GM12878 (cell line): ENCODE data around the gene RPUSD2. TPM values are rescaled to one million over a fixed set of nuclear protein-coding genes. Genes with fewer than 3 reads are reported as not detected.

Experiments
- ATAC-seq: fragments of 200-7000 bp; cut with Tn5 transposase; 3 replicates; pipeline ENCODE4 v1.9.1; 2020; ENCODE audit warnings: mild to moderate bottlenecking, moderate library complexity
- BruUV-seq: library from RNA; stranded (reverse); fragments of 400-500 nt; replicated peaks from 2 replicates; lab custom pipeline; 2021; lab: Mats Ljungman, UMichigan
- CTCF ChIA-PET: fragments of 300-600 bp; sonication (Branson Sonifier 250); formaldehyde crosslinking; extraction: SDS; loops from one replicate; lab custom pipeline; 2021; ENCODE audit warnings: inconsistent platforms; lab: Yijun Ruan, JAX
- POLR2A ChIA-PET: fragments of 350-600 bp; formaldehyde crosslinking; extraction: SDS; loops from one replicate; lab custom pipeline; 2021; ENCODE audit warnings: inconsistent platforms; lab: Charles Lee
- RAD21 ChIA-PET: fragments of 300-600 bp; sonication (Branson Sonifier 250); formaldehyde crosslinking; loops from one replicate; lab custom pipeline; 2023; ENCODE audit warnings: antibody characterized with exemption; ENCODE audit not compliant: unreplicated experiment; lab: Charles Lee
- SMC1A ChIA-PET: fragments of 300-600 bp; sonication (Branson Sonifier 250); formaldehyde crosslinking; loops from one replicate; lab custom pipeline; 2023; ENCODE audit not compliant: unreplicated experiment, uncharacterized antibody; lab: Charles Lee
- DNase-seq: peaks from one replicate; pipeline ENCODE4 v3.0.0-alpha.2; 2011; ENCODE audit warnings: low read depth, low spot score
- FAIRE-seq: peaks from 3 replicates; lab custom pipeline; 2011; peaks lifted over from hg19 to GRCh38; lab: Jason Lieb, UNC
- H2AFZ ChIP-seq: 2 replicates; pipeline ENCODE4 v1.6.0; 2011; ENCODE audit warnings: low read depth, low read length, control low read depth; ENCODE audit not compliant: control insufficient read depth
- H3K27ac ChIP-seq: 2 replicates; pipeline ENCODE4 v1.5.1; 2011; ENCODE audit warnings: control low read depth; ENCODE audit not compliant: control insufficient read depth, insufficient read depth
- H3K27me3 ChIP-seq, 2 experiments: replicated peaks in 1 of 2; 2 replicates each; pipeline versions ENCODE4 v1.6.0 to v1.6.1; 2011; ENCODE audit warnings: low read length in 1 of 2; ENCODE audit not compliant: control insufficient read depth in 2 of 2, insufficient read depth in 2 of 2
- H3K36me3 ChIP-seq, 2 experiments: 2 replicates each; pipeline ENCODE4 v1.5.1; 2011; ENCODE audit warnings: low read length in 1 of 2; ENCODE audit not compliant: control insufficient read depth in 2 of 2, insufficient read depth in 2 of 2
- H3K4me1 ChIP-seq: 2 replicates; pipeline ENCODE4 v1.6.1; 2011; ENCODE audit warnings: mild to moderate bottlenecking, low read length, moderate library complexity, mixed read lengths; ENCODE audit not compliant: control insufficient read depth, insufficient read depth
- H3K4me2 ChIP-seq: 2 replicates; pipeline ENCODE4 v1.6.0; 2011; ENCODE audit warnings: control low read depth; ENCODE audit not compliant: control insufficient read depth, insufficient read depth
- H3K4me3 ChIP-seq: fragments of 200-600 bp; sonication (generic); 2 replicates; pipeline ENCODE4 v1.5.1; 2016
- H3K79me2 ChIP-seq: 2 replicates; pipeline ENCODE4 v1.6.0; 2011; ENCODE audit warnings: low read length; ENCODE audit not compliant: control insufficient read depth, insufficient read depth
- H3K9ac ChIP-seq: 2 replicates; pipeline ENCODE4 v1.8.0; 2011; ENCODE audit warnings: low read length, control low read depth, mixed read lengths; ENCODE audit not compliant: control insufficient read depth, insufficient read depth
- H3K9me3 ChIP-seq: replicated peaks from 3 replicates; pipeline ENCODE4 v1.5.1; 2011; ENCODE audit warnings: mild to moderate bottlenecking, low read length; ENCODE audit not compliant: control insufficient read depth, insufficient read depth
- H4K20me1 ChIP-seq: 2 replicates; pipeline ENCODE4 v1.6.0; 2011; ENCODE audit not compliant: control insufficient read depth, insufficient read depth
- ATF7 ChIP-seq: fragments of 450-650 bp; IDR thresholded peaks from 2 replicates; pipeline ENCODE4 v1.6.1; 2016; ENCODE audit warnings: low read depth, mild to moderate bottlenecking
- BMI1 ChIP-seq: fragments of 450-650 bp; IDR thresholded peaks from 2 replicates; pipeline ENCODE4 v1.6.1; 2016; ENCODE audit warnings: mild to moderate bottlenecking, moderate library complexity, borderline replicate concordance
- CHD2 ChIP-seq: IDR thresholded peaks from 2 replicates; pipeline ENCODE4 v1.6.1; 2011; ENCODE audit warnings: low read depth, low read length, improper control_type of control experiment, borderline replicate concordance
- POLR2AphosphoS2 ChIP-seq: IDR thresholded peaks from 2 replicates; pipeline ENCODE4 v1.6.1; 2011; ENCODE audit warnings: low read depth, mild to moderate bottlenecking, low read length, improper control_type of control experiment, moderate library complexity
- POLR2AphosphoS5 ChIP-seq: IDR thresholded peaks from 2 replicates; pipeline ENCODE4 v1.6.1; 2011; ENCODE audit warnings: mild to moderate bottlenecking, low read length, inconsistent platforms
- SMAD1 ChIP-seq: fragments of 450-650 bp; IDR thresholded peaks from 2 replicates; pipeline ENCODE4 v1.6.1; 2018; ENCODE audit warnings: mild to moderate bottlenecking, low read depth; ENCODE audit not compliant: partially characterized antibody
- SMARCA5 ChIP-seq: fragments of 450-650 bp; IDR thresholded peaks from 2 replicates; pipeline ENCODE4 v1.6.1; 2017; ENCODE audit warnings: mild to moderate bottlenecking
- ZSCAN29 ChIP-seq: fragments of 450-650 bp; IDR thresholded peaks from 2 replicates; pipeline ENCODE4 v1.6.1; 2017; ENCODE audit warnings: mild to moderate bottlenecking, moderate library complexity
- WGBS: methylation state at CpG from one replicate; pipeline ENCODE4 v1.1.6; 2016; ENCODE audit warnings: low lambda C conversion rate; ENCODE audit not compliant: insufficient replicate concordance, insufficient coverage; ENCODE audit errors: missing lambda C conversion rate; 5-methylcytosine and 5-hydroxymethylcytosine counted together
- in situ Hi-C: fragments of 300-500 bp; cut with MboI; formaldehyde crosslinking; loops from 9 replicates; pipeline ENCODE4 v1.14.3; 2018; ENCODE audit warnings: mixed read lengths
- intact Hi-C: fragments of 100-400 bp; cut with micrococcal nuclease; formaldehyde crosslinking; loops from one replicate; pipeline ENCODE4 v1.14.2; 2022; ENCODE audit not compliant: unreplicated experiment
- polyA plus RNA-seq, 11 experiments: library from polyadenylated mRNA; depleted of rRNA in 4 of 11; unstranded in 6 of 11; stranded (reverse) in 5 of 11; fragments of >200 nt; fragmentation: Nextera tagmentation in 4 of 11; fragmentation: Illumina TruSeq in 1 of 11; extraction: Ambion mirVana in 4 of 11; extraction: Trizol in 1 of 11; gene quantifications; 1 replicate in 1 of 11; 2 replicates in 10 of 11; pipeline versions ENCODE4 v1.2.1 to v1.2.3, GENCODE V29; 2011 to 2016; ENCODE audit warnings: inconsistent platforms in 2 of 11, missing spikeins in 2 of 11, low read depth in 1 of 11
- total RNA-seq, 4 experiments: library from RNA; depleted of rRNA in 3 of 4; stranded (reverse); fragments of >200 nt in 3 of 4; fragmentation: Illumina TruSeq in 1 of 4; extraction: Trizol in 1 of 4; gene quantifications; 2 replicates each; pipeline versions ENCODE4 v1.2.1 to v1.2.3, GENCODE V29; 2013 to 2021
- TF ChIP-seq, protein P1 (sequence below): fragments of 450-650 bp; IDR thresholded peaks from 2 replicates; pipeline ENCODE4 v1.6.1; 2017; ENCODE audit warnings: mild to moderate bottlenecking, moderate library complexity

The RPUSD2 gene
- total and polyA plus RNA-seq, 10 of the 15 experiments (the other 5 are each of a cell fraction or from before 2014, with no cell fraction given), result 4.0 to 33.3 (median 18.5) TPM

DNA sequence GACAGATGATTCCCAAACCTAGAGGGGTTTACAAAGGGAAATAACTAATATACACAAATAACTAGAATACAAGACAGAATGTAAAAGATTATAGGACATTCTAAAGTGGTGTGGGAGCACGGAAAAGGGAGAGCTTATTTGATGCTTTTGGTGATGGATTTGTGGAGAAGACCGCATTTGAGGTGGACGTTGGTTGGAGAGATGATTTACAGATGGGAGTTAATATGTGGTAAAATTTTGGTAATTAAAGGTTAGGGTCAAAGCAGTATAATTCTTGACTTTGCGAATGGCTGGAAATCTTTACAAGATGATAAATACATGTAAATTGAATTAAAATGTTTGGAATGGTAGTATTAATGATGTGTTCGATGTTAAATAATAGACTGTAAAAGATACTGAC, 26.1 kb downstream of the RPUSD2 start:
- WGBS, result 28% methylated on average over 5 of the region's 5 CpGs
- no peaks in the 10 kb centered on the region for H3K9me3 ChIP-seq
- H3K4me3 ChIP-seq, result peak overlapping the region; percentile 90
- H3K4me1 ChIP-seq, result peaks cover 6% of the 10 kb centered on the region; the same call in 1 of the 2 replicates
- FAIRE-seq, result no peak
- CTCF ChIA-PET, result interaction anchor here (1.0 to 1.3 kb wide), 2 partner anchors 36 to 52 kb away, joined by 3 to 5 read pairs; no protein-coding TSS in a partner anchor
- peak overlapping the region; percentile 58 for H3K4me2 ChIP-seq
- no peak for ATAC-seq
- H3K36me3 ChIP-seq, result no peaks in the 10 kb centered on the region
- peak overlapping the region; percentile 98; the same call in 1 of the 2 replicates for H3K27ac ChIP-seq
- H3K27me3 ChIP-seq, result no peaks in the 10 kb centered on the region
- no peaks in the 10 kb centered on the region for H4K20me1 ChIP-seq
- SMC1A ChIA-PET, result interaction anchor here (0.8 to 1.6 kb wide), 11 partner anchors 9 to 283 kb away, joined by 3 to 9 read pairs (median 3); partner anchors contain the start of genes BAHD1, CCDC32 and RPUSD2
- intact Hi-C loops, result loop anchor here (2.0 to 10.0 kb wide), 4 partner anchors 76 to 280 kb away; partner anchors contain the start of genes BAHD1, RAD51 and RHOV
- no TSS peak for BruUV-seq
- POLR2A ChIA-PET, result interaction anchor here (0.8 to 1.5 kb wide), 7 partner anchors 10 to 98 kb away, joined by 3 to 8 read pairs (median 4); partner anchors contain the start of genes CCDC32 and RPUSD2
- H2AFZ ChIP-seq, result peak overlapping the region; percentile 99; the same call in 1 of the 2 replicates
- TF ChIP-seq SMARCA5 (no peak), ZSCAN29 (no peak), POLR2AphosphoS2 (no peak)
- peaks cover 53% of the 10 kb centered on the region for H3K79me2 ChIP-seq
- in situ Hi-C loops, result no loop called here
- H3K9ac ChIP-seq, result peak overlapping the region; percentile 93
- DNase-seq, result no peak
- RAD21 ChIA-PET, result interaction anchor here (0.9 to 3.1 kb wide), 7 partner anchors 26 to 170 kb away, joined by 3 to 8 read pairs (median 4); partner anchors contain the start of genes CCDC32 and RPUSD2

DNA sequence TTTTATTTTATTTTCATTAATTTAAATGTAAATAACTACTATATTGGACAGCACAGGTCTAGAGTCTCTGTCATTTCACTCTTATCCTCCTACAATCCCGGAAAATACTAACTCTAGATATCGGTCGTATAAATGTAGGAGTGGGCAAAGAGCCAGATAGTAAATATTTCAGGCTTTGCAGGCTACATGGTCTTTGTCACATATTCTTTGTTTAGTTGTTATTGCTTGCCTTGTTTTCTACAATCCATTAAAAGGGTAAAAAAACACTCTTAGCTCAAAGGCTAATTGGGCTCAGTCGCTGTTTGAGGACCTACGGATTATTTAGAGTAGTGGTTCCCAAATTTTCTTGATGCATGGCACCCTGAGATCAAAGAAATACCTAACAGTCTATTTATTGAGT, 26.7 kb downstream of the RPUSD2 start:
- H3K27me3 ChIP-seq, result no peaks in the 10 kb centered on the region
- H4K20me1 ChIP-seq, result no peaks in the 10 kb centered on the region
- no peak overlapping the region for H3K9ac ChIP-seq
- no TSS peak for BruUV-seq
- ChIA-PET RAD21 (interaction anchor here (1.2 kb wide), 2 partner anchors 31 to 42 kb away, joined by 4 to 7 read pairs; partner anchors contain the start of gene CCDC32), SMC1A (interaction anchor here (1.0 to 1.6 kb wide), 4 partner anchors 30 to 283 kb away, joined by 3 to 6 read pairs (median 4); partner anchors contain the start of gene CCDC32), POLR2A (interaction anchor here (1.0 to 1.5 kb wide), 4 partner anchors 10 to 53 kb away, joined by 3 to 7 read pairs (median 4); partner anchors contain the start of genes CCDC32 and RPUSD2), CTCF (no interaction called here)
- TF ChIP-seq ATF7, result no peak
- no peak for TF ChIP-seq CHD2
- TF ChIP-seq POLR2AphosphoS5, result no peak
- no peak for TF ChIP-seq BMI1
- TF ChIP-seq POLR2AphosphoS2, result no peak
- no peak for TF ChIP-seq SMAD1
- TF ChIP-seq, protein P1, sequence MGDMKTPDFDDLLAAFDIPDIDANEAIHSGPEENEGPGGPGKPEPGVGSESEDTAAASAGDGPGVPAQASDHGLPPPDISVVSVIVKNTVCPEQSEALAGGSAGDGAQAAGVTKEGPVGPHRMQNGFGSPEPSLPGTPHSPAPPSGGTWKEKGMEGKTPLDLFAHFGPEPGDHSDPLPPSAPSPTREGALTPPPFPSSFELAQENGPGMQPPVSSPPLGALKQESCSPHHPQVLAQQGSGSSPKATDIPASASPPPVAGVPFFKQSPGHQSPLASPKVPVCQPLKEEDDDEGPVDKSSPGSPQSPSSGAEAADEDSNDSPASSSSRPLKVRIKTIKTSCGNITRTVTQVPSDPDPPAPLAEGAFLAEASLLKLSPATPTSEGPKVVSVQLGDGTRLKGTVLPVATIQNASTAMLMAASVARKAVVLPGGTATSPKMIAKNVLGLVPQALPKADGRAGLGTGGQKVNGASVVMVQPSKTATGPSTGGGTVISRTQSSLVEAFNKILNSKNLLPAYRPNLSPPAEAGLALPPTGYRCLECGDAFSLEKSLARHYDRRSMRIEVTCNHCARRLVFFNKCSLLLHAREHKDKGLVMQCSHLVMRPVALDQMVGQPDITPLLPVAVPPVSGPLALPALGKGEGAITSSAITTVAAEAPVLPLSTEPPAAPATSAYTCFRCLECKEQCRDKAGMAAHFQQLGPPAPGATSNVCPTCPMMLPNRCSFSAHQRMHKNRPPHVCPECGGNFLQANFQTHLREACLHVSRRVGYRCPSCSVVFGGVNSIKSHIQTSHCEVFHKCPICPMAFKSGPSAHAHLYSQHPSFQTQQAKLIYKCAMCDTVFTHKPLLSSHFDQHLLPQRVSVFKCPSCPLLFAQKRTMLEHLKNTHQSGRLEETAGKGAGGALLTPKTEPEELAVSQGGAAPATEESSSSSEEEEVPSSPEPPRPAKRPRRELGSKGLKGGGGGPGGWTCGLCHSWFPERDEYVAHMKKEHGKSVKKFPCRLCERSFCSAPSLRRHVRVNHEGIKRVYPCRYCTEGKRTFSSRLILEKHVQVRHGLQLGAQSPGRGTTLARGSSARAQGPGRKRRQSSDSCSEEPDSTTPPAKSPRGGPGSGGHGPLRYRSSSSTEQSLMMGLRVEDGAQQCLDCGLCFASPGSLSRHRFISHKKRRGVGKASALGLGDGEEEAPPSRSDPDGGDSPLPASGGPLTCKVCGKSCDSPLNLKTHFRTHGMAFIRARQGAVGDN, result no peak
- ATAC-seq (no peak), FAIRE-seq (no peak), DNase-seq (no peak)
- H3K9me3 ChIP-seq, result no peaks in the 10 kb centered on the region
- in situ Hi-C loops (no loop called here), intact Hi-C loops (loop anchor here (2.0 to 10.0 kb wide), 4 partner anchors 77 to 279 kb away; partner anchors contain the start of genes BAHD1, RAD51 and RHOV)
- peak overlapping the region; percentile 58 for H3K4me2 ChIP-seq
- H3K27ac ChIP-seq, result no peak overlapping the region
- peaks cover 6% of the 10 kb centered on the region; the same call in 1 of the 2 replicates for H3K4me1 ChIP-seq
- 97% methylated on average over 5 of the region's 5 CpGs for WGBS
- peaks cover 58% of the 10 kb centered on the region for H3K79me2 ChIP-seq
- H2AFZ ChIP-seq, result peak overlapping the region; percentile 21
- H3K36me3 ChIP-seq, result no peaks in the 10 kb centered on the region
- H3K4me3 ChIP-seq, result peak overlapping the region; percentile 60; the same call in 1 of the 2 replicates
